ENCODE measurements around the gene ATE1. TPM values are rescaled to one million over a fixed set of nuclear protein-coding genes. Genes with fewer than 3 reads are reported as not detected.

ATE1 gene
- total and polyA plus RNA-seq, 2 of the 4 experiments (the other 2 are of a cell fraction): 6.4 to 27.8 TPM

- Histone ChIP-seq H2BK5ac (ENCODE audit: low read depth, low read length, poor library complexity, severe bottlenecking) (no peak overlapping the region), H3K23ac (ENCODE audit: low read depth, low read length) (no peak overlapping the region), H4K91ac (ENCODE audit: insufficient read depth, low read depth, low read length) (no peak overlapping the region), H4K20me1 (ENCODE audit: insufficient read depth, low read length) (no peaks in the 10 kb centered on the region), H3K4ac (ENCODE audit: low read depth, low read length) (no peak overlapping the region), H3K56ac (ENCODE audit: extremely low read depth, insufficient read depth, low read length) (no peak overlapping the region), H2BK120ac (ENCODE audit: low read depth, low read length) (no peak overlapping the region), H3K27ac (ENCODE audit: insufficient read depth, low read length) (no peak overlapping the region), H3K36me3 (ENCODE audit: control insufficient read depth, insufficient read depth, low read length) (peaks cover 5% of the 10 kb centered on the region), H2AK5ac (ENCODE audit: low read depth, low read length) (no peak overlapping the region), H4K5ac (ENCODE audit: low read depth, low read length) (no peak overlapping the region), H3K18ac (ENCODE audit: low read depth, low read length) (no peak overlapping the region), H2AFZ (replicated peaks; ENCODE audit: low read length, poor library complexity) (no peak overlapping the region), H3K4me3 (ENCODE audit: insufficient read depth, low read depth, low read length) (no peak overlapping the region), H3K27me3 (ENCODE audit: control insufficient read depth, insufficient read depth, low read length) (no peaks in the 10 kb centered on the region), H3K9me3 (ENCODE audit: control insufficient read depth, insufficient read depth, low read length) (no peaks in the 10 kb centered on the region), H3K79me1 (ENCODE audit: low read depth in 1 of 2, low read length in 2 of 2) (peaks cover 0 to 2% of the 10 kb centered on the region in 2 experiments; a peak in 1 of 4 replicates), H3K4me2 (ENCODE audit: low read depth, low read length) (no peak overlapping the region), H2AK9ac (replicated peaks; ENCODE audit: low read depth, low read length, poor library complexity) (no peak overlapping the region), H2BK15ac (ENCODE audit: low read depth, low read length) (no peak overlapping the region), H3K4me1 (ENCODE audit: control insufficient read depth, insufficient read depth, low read length) (no peaks in the 10 kb centered on the region), H3K9me1 (ENCODE audit: insufficient read depth, low read length) (peaks cover 3% of the 10 kb centered on the region; the same call in 1 of the 2 replicates), H2BK20ac (ENCODE audit: low read depth, low read length) (no peak overlapping the region), H4K8ac (ENCODE audit: low read depth in 2 of 2, low read length in 2 of 2) (no peak overlapping the region), H3K14ac (replicated peaks; ENCODE audit: low read depth, low read length) (no peak overlapping the region), H3K9ac (ENCODE audit: low read depth, low read length) (no peak overlapping the region)
- CTCF ChIA-PET: interaction anchor here (0.7 kb wide), 1 partner anchor 9 kb away, joined by 3 read pairs; no protein-coding TSS in a partner anchor
- no TSS peak for BruUV-seq (replicated peaks)
- dilution Hi-C loops (cut with HindIII; ENCODE audit: low sequenced_read_pairs, unreplicated experiment): no loop called here
- WGBS, 2 experiments (ENCODE audit: extremely low coverage in 2 of 2, insufficient read length in 1 of 2): no CpG with 5 or more reads among the region's 5 CpGs
- ATAC-seq (ENCODE audit: low read depth): no peak
- in situ Hi-C loops (cut with MboI; ENCODE audit: low sequenced_read_pairs): no loop called here
- DNase-seq: no peak
- intact Hi-C loops (cut with micrococcal nuclease): no loop called here
- TF ChIP-seq NFE2L2 (IDR thresholded peaks at IDR 0.05; ENCODE audit: low read depth, low read length) (no peak), RFX5 (IDR thresholded peaks at IDR 0.05; ENCODE audit: low read depth, low read length) (no peak), USF2 (IDR thresholded peaks at IDR 0.05; ENCODE audit: low read depth, low read length) (no peak), MAZ (IDR thresholded peaks at IDR 0.05; ENCODE audit: borderline replicate concordance, low read depth, low read length) (no peak), MXI1 (IDR thresholded peaks at IDR 0.05; ENCODE audit: borderline replicate concordance, low read depth, low read length) (no peak), BHLHE40 (IDR thresholded peaks at IDR 0.05; ENCODE audit: low read depth, low read length) (no peak), RAD21 (IDR thresholded peaks at IDR 0.05; ENCODE audit: low read length) (no peak), SMC3 (IDR thresholded peaks at IDR 0.05; ENCODE audit: low read depth, low read length) (no peak), MAFK (IDR thresholded peaks at IDR 0.05; ENCODE audit: low read depth, low read length) (no peak), RCOR1 (IDR thresholded peaks at IDR 0.05; ENCODE audit: insufficient replicate concordance, low read length) (no peak), CTCF (conservative IDR thresholded peaks at IDR 0.05; ENCODE audit: low read depth, low read length) (no peak), CEBPB (IDR thresholded peaks at IDR 0.05; ENCODE audit: low read depth, low read length) (no peak)
- POLR2A ChIA-PET (ENCODE audit: unreplicated experiment): no interaction called here
Observed at GRCh38 chr10:121828045-121828444, 99.8 kb downstream of the ATE1 start.
